ENCODE data around the gene TEX2.

DNA sequence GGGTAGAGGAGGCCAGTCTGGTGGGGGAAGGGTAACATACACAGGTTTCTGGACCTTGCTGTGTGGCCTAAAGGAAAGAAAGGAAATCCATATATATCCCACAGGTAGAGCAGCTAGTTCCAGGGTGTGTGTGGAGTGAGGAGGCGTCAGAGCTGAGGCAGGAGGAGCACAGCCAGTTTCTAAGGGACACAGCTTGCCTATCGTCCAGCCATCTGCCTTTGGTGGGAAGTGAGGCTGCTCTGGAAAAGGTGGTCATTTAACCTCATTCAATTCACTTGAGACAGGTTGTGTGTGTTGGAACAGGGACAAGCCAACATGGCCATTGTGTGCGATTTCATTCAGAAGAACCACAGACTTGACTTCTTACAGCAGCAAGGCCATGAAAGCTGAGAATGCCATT lies 96.2 kb downstream of the TEX2 start:
- TF ChIP-seq EZH2 (IDR thresholded peaks at IDR 0.05; ENCODE audit: borderline replicate concordance, low read depth, low read length, severe bottlenecking), result no peak
- TF ChIP-seq, protein P1, sequence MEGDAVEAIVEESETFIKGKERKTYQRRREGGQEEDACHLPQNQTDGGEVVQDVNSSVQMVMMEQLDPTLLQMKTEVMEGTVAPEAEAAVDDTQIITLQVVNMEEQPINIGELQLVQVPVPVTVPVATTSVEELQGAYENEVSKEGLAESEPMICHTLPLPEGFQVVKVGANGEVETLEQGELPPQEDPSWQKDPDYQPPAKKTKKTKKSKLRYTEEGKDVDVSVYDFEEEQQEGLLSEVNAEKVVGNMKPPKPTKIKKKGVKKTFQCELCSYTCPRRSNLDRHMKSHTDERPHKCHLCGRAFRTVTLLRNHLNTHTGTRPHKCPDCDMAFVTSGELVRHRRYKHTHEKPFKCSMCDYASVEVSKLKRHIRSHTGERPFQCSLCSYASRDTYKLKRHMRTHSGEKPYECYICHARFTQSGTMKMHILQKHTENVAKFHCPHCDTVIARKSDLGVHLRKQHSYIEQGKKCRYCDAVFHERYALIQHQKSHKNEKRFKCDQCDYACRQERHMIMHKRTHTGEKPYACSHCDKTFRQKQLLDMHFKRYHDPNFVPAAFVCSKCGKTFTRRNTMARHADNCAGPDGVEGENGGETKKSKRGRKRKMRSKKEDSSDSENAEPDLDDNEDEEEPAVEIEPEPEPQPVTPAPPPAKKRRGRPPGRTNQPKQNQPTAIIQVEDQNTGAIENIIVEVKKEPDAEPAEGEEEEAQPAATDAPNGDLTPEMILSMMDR (IDR thresholded peaks at IDR 0.05; ENCODE audit: extremely low read depth in 1 of 2, insufficient read depth in 1 of 2, low read depth in 1 of 2, low read length in 2 of 2), result no peak
- TF ChIP-seq POLR2AphosphoS5 (IDR thresholded peaks at IDR 0.05; ENCODE audit: insufficient read depth, low read depth, low read length), result no peak
- TF ChIP-seq, protein P2, sequence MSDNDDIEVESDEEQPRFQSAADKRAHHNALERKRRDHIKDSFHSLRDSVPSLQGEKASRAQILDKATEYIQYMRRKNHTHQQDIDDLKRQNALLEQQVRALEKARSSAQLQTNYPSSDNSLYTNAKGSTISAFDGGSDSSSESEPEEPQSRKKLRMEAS (IDR thresholded peaks at IDR 0.05; ENCODE audit: insufficient read depth, insufficient read length), result no peak
- no peak for TF ChIP-seq JUN (IDR thresholded peaks at IDR 0.05; ENCODE audit: borderline replicate concordance, insufficient read depth, insufficient read length, low read depth)
- TF ChIP-seq POLR2A (IDR thresholded peaks at IDR 0.05; ENCODE audit: low read depth, low read length), result no peak

Measured in endothelial cell of umbilical vein (primary cell).